Testis (tissue), 3 donors: ENCODE results near the gene MTERF4. TPM values are rescaled to one million over a fixed set of nuclear protein-coding genes. Genes with fewer than 3 reads are reported as not detected.
A peak's percentile ranks its signal among the peaks of the same experiment; 100 is the strongest.

Source experiments
- DNase-seq: peaks from one replicate; pipeline ENCODE4 v3.0.0-alpha.2; 2019
- H3K27ac ChIP-seq, 2 donors: fragments of 200-600 bp; sonication (generic); one replicate each; pipeline ENCODE4 v1.5.1; 2019
- H3K27me3 ChIP-seq: fragments of 200-600 bp; sonication (generic); one replicate; pipeline ENCODE4 v1.5.1; 2019
- H3K36me3 ChIP-seq: fragments of 200-600 bp; sonication (generic); one replicate; pipeline ENCODE4 v1.5.1; 2017; ENCODE audit warnings: low read depth; ENCODE audit errors: missing control alignments
- H3K4me1 ChIP-seq: fragments of 200-600 bp; sonication (generic); one replicate; pipeline ENCODE4 v1.5.1; 2019
- H3K4me3 ChIP-seq, 2 donors: fragments of 200-600 bp; sonication (generic); one replicate each; pipeline ENCODE4 v1.5.1; 2017 to 2019
- H3K9me3 ChIP-seq: fragments of 200-600 bp; sonication (generic); one replicate; pipeline ENCODE4 v1.5.1; 2017
- POLR2A ChIP-seq: fragments of 450-650 bp; IDR thresholded peaks from one replicate; pipeline ENCODE4 v1.6.1; 2017; ENCODE audit warnings: antibody characterized with exemption, mild to moderate bottlenecking, moderate library complexity
- WGBS, 2 donors: methylation state at CpG; one replicate each; pipeline ENCODE4 v1.1.5; 2018; 5-methylcytosine and 5-hydroxymethylcytosine counted together
- intact Hi-C: fragments of 100-400 bp; cut with DNase I; formaldehyde crosslinking; loops from one replicate; pipeline ENCODE4 v1.15.1; 2023; ENCODE audit warnings: low total_unique reads
- polyA plus RNA-seq: library from polyadenylated mRNA; stranded (reverse); fragments of 350-450 nt; fragmentation: Illumina TruSeq; extraction: RNeasy Lipid Tissue Mini Kit (QIAGEN cat#74804); gene quantifications from one replicate; pipeline ENCODE4 v1.2.3, GENCODE V29; 2014; ENCODE audit warnings: low read depth, low replicate concordance; ENCODE audit not compliant: insufficient read depth
- total RNA-seq, 2 donors: library from RNA; depleted of rRNA; stranded (reverse); fragments of >200 nt; gene quantifications; one replicate each; pipeline ENCODE4 v1.2.3, GENCODE V29; 2016
- TF ChIP-seq, protein P1 (sequence below), 3 experiments: fragments of 450-650 bp in 2 of 3; fragments of 200-600 bp in 1 of 3; sonication (generic) in 1 of 3; IDR thresholded peaks; one replicate each; pipeline ENCODE4 v1.5.1; 2016 to 2019; ENCODE audit warnings: antibody characterized with exemption in 3 of 3, mild to moderate bottlenecking in 2 of 3, moderate library complexity in 1 of 3

The MTERF4 gene
- total and polyA plus RNA-seq, 3 donors from 2014 or later = 26.4 to 40.6 (median 37.3) TPM

DNA sequence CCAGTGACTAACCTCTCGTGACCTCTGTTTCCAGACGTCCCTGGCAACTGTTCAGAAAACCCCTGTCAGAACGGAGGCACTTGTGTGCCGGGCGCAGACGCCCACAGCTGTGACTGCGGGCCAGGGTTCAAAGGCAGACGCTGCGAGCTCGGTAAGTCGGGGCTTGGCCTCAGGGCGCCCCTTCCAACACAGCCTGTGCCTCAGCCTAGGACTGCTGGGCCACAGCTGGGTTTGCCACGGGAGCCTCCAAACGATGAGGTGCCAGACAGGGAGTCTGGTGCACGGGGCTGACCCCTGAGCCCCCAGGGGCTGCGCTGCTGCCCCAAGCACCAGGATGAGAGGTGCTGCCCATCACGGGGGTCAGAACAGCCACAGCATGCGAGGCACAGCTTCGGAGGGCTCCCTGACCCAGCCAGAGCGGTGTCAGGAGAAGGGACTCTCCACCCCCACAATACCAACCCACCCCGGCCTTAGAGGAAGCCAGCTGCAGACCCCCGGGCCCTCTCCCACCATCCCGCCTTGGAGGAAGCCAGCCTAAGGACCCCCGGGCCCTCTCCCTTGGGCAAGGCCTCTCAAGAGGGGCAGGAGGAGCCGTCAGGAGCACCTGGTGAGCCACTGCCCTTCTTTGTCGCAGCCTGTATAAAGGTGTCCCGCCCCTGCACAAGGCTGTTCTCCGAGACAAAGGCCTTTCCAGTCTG is 20.3 kb downstream of the MTERF4 start:
- Histone ChIP-seq H3K4me1 (peaks cover 6% of the 10 kb centered on the region), H3K27ac (no peak overlapping the region), H3K9me3 (no peaks in the 10 kb centered on the region), H3K36me3 (no peaks in the 10 kb centered on the region), H3K27me3 (no peaks in the 10 kb centered on the region), H3K4me3 (no peak overlapping the region)
- no peak for TF ChIP-seq POLR2A
- TF ChIP-seq, protein P1, sequence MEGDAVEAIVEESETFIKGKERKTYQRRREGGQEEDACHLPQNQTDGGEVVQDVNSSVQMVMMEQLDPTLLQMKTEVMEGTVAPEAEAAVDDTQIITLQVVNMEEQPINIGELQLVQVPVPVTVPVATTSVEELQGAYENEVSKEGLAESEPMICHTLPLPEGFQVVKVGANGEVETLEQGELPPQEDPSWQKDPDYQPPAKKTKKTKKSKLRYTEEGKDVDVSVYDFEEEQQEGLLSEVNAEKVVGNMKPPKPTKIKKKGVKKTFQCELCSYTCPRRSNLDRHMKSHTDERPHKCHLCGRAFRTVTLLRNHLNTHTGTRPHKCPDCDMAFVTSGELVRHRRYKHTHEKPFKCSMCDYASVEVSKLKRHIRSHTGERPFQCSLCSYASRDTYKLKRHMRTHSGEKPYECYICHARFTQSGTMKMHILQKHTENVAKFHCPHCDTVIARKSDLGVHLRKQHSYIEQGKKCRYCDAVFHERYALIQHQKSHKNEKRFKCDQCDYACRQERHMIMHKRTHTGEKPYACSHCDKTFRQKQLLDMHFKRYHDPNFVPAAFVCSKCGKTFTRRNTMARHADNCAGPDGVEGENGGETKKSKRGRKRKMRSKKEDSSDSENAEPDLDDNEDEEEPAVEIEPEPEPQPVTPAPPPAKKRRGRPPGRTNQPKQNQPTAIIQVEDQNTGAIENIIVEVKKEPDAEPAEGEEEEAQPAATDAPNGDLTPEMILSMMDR (IDR thresholded peaks at IDR 0.05) = no peak
- no peak for DNase-seq
- WGBS, 2 donors = 63 to 77% methylated on average over 6 to 26 of the region's 28 CpGs
- intact Hi-C loops = no loop called here

DNA sequence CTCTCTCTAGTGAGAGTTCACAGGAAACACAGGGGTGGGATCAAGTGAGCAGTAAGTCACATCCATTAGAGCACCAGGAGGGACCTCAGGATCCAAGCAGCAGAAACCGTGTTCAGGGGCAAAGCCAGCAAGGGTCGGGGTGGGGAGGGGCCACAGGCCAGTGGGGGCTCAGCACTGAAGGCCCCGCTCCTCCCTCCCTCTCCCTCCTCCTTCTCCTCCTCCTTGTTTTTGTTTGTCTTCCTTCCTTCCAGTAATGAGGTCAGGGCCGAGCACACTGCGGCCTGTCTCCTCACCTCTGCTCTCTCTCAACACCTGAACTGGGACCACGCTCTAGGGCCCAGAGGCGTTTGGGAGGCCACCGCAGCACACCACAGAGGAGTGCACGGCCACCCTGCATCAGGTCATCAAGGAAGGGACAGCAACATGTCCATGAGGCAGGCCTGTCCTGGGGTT is 20.9 kb downstream of the MTERF4 start:
- peaks cover 6% of the 10 kb centered on the region for H3K4me1 ChIP-seq
- H3K27me3 ChIP-seq = no peaks in the 10 kb centered on the region
- 33 to 44% methylated on average over 5 to 9 of the region's 9 CpGs for WGBS, 2 donors
- intact Hi-C loops = no loop called here
- DNase-seq = no peak
- TF ChIP-seq, protein P1 (IDR thresholded peaks at IDR 0.05) = no peak
- no peak for TF ChIP-seq POLR2A
- H3K9me3 ChIP-seq = no peaks in the 10 kb centered on the region
- H3K27ac ChIP-seq = peak overlapping the region in 1 of 2 donors; percentile 4
- H3K4me3 ChIP-seq = no peak overlapping the region
- H3K36me3 ChIP-seq = no peaks in the 10 kb centered on the region

DNA sequence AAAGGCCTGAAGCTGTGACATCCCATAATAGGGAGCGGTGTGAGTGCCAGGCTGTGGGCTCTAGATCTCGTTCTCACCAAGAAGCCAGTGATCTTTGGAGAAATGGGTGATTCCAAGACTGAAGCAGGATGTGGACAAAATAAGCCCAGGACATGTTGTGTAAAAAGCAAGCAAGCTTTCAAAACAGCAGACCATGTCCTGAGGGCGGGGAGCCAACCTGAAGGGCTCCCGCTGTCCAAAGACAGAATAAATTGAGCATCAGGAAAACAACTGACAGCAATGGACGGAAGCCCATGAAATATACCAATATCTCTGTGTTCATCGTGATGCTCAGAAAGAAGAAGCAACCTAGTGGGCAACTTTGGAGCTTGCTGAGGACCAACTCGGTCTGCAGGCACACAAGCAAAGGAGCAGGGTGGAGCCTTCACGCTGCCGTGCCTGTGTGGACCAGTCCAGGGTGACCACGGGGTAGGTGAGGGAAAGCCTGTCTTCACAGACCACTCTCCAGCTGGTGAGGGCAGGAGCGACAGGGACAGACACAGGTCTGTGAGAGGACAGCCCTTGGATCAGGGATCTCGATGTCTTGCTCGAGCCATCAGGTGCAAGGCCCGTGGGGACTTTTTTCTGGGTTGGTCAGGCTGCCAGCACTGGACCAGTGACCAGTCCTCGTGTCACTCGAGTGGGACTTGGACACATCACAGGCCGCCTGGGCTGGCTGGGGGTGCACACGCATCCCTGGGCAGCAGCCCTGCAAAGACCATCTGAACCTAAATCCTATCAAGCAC is 21.5 kb downstream of the MTERF4 start:
- H3K27ac ChIP-seq = peak overlapping the region in 1 of 2 donors; percentile 4
- no peaks in the 10 kb centered on the region for H3K9me3 ChIP-seq
- H3K36me3 ChIP-seq = no peaks in the 10 kb centered on the region
- TF ChIP-seq, protein P1 (IDR thresholded peaks at IDR 0.05) = no peak
- no peak for TF ChIP-seq POLR2A
- H3K27me3 ChIP-seq = no peaks in the 10 kb centered on the region
- DNase-seq = peak; percentile 18
- H3K4me1 ChIP-seq = peaks cover 6% of the 10 kb centered on the region
- intact Hi-C loops = no loop called here
- WGBS, 2 donors = 72 to 81% methylated on average over 17 to 18 of the region's 18 CpGs
- no peak overlapping the region for H3K4me3 ChIP-seq

DNA sequence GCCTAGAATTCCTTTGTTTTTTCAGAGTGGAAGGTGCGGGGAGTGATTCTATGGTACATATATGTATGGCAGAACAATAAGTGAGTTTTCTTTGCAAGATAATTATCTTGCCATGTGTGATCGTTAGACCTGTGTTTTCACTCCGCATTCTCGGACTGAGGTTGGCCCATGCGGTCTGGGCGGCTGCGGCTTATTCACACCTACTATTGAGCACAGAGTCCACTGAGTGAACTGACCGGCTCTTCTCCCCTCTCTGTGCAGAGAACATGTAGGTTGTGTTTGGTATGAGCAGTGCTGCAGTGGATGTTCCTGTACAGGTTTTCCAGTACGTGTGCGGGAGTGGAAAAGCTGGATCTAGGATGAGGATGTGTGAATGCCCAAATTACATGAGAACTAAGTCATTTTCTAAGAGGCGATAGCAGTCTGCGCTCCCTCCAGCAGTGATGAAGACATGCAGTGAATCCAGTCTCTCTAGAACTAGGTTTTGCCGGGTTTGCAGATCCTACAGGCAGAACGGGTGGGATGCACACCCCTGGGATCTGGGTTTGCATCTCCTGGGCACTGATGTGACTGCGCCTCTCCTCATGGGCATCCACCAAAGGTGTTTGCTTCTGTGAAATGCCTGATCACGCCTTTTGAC is 27.1 kb downstream of the MTERF4 start:
- Histone ChIP-seq H3K9me3 (no peaks in the 10 kb centered on the region), H3K27ac (no peak overlapping the region), H3K27me3 (no peaks in the 10 kb centered on the region), H3K36me3 (no peaks in the 10 kb centered on the region), H3K4me3 (no peak overlapping the region), H3K4me1 (no peaks in the 10 kb centered on the region)
- 97% methylated on average over 16 of the region's 16 CpGs for WGBS, 2 donors
- intact Hi-C loops = no loop called here
- DNase-seq = peak; percentile 10
- TF ChIP-seq POLR2A = no peak
- TF ChIP-seq, protein P1 (IDR thresholded peaks at IDR 0.05) = no peak
